HEK293 (cell line): ENCODE data around the gene ZNF438.

Experiments used
- BCL11A ChIP-seq: fragments of 450-650 bp; formaldehyde crosslinking; IDR thresholded peaks from 2 replicates; pipeline ENCODE4 v1.5.1; 2016; ENCODE audit warnings: low read depth, missing biosample characterization, missing genetic modification characterization
- GLI2 ChIP-seq: fragments of 450-650 bp; formaldehyde crosslinking; IDR thresholded peaks from 2 replicates; pipeline ENCODE4; 2017; ENCODE audit warnings: missing biosample characterization, missing genetic modification characterization, low read depth, borderline replicate concordance
- GLIS2 ChIP-seq: fragments of 450-650 bp; formaldehyde crosslinking; IDR thresholded peaks from 2 replicates; pipeline ENCODE4 v1.5.1; 2016; ENCODE audit warnings: missing biosample characterization, missing genetic modification characterization
- KLF10 ChIP-seq: fragments of 450-650 bp; IDR thresholded peaks from 2 replicates; pipeline ENCODE4 v1.5.1; 2018; ENCODE audit warnings: missing biosample characterization, mild to moderate bottlenecking, missing genetic modification characterization
- KLF16 ChIP-seq: fragments of 450-650 bp; formaldehyde crosslinking; IDR thresholded peaks from 2 replicates; pipeline ENCODE4 v1.5.1; 2017; ENCODE audit warnings: missing biosample characterization, missing genetic modification characterization
- KLF9 ChIP-seq: fragments of 450-650 bp; formaldehyde crosslinking; IDR thresholded peaks from 2 replicates; pipeline ENCODE4 v1.5.1; 2016; ENCODE audit warnings: missing biosample characterization, missing genetic modification characterization, low read depth
- SP7 ChIP-seq: fragments of 450-650 bp; formaldehyde crosslinking; IDR thresholded peaks from 2 replicates; pipeline ENCODE4 v1.5.1; 2016; ENCODE audit warnings: missing biosample characterization, missing genetic modification characterization
- TRIM28 ChIP-seq: IDR thresholded peaks from 2 replicates; pipeline ENCODE4 v1.6.1; 2011; ENCODE audit warnings: low read length, control low read depth, borderline replicate concordance
- WT1 ChIP-seq: fragments of 450-650 bp; formaldehyde crosslinking; IDR thresholded peaks from 2 replicates; pipeline ENCODE4 v1.5.1; 2016; ENCODE audit warnings: missing biosample characterization, missing genetic modification characterization
- ZBTB1 ChIP-seq: fragments of 450-650 bp; formaldehyde crosslinking; IDR thresholded peaks from 2 replicates; pipeline ENCODE4 v1.5.1; 2016; ENCODE audit warnings: missing biosample characterization, missing genetic modification characterization
- ZBTB48 ChIP-seq: fragments of 450-650 bp; formaldehyde crosslinking; IDR thresholded peaks from 2 replicates; pipeline ENCODE4 v1.5.1; 2016; ENCODE audit warnings: missing biosample characterization, missing genetic modification characterization
- ZNF175 ChIP-seq: fragments of 450-650 bp; formaldehyde crosslinking; IDR thresholded peaks from 2 replicates; pipeline ENCODE4 v1.5.1; 2016; ENCODE audit warnings: missing biosample characterization, missing genetic modification characterization
- ZNF19 ChIP-seq: fragments of 450-650 bp; formaldehyde crosslinking; IDR thresholded peaks from 2 replicates; pipeline ENCODE4; 2016; ENCODE audit warnings: missing biosample characterization, missing genetic modification characterization, low read depth
- ZNF24 ChIP-seq: fragments of 450-650 bp; formaldehyde crosslinking; IDR thresholded peaks from 2 replicates; pipeline ENCODE4 v1.5.1; 2016; ENCODE audit warnings: missing biosample characterization, missing genetic modification characterization
- ZNF274 ChIP-seq, 2 experiments: fragments of 200-500 bp in 1 of 2; fragments of 450-650 bp in 1 of 2; sonication (Bioruptor generic) in 1 of 2; formaldehyde crosslinking in 1 of 2; IDR thresholded peaks; 2 replicates each; pipeline versions ENCODE4 v1.5.1 to v1.6.1; 2014 to 2016; ENCODE audit warnings: borderline replicate concordance in 1 of 2, inconsistent platforms in 1 of 2, low read length in 1 of 2, missing biosample characterization in 1 of 2, missing genetic modification characterization in 1 of 2
- ZNF350 ChIP-seq: fragments of 450-650 bp; formaldehyde crosslinking; IDR thresholded peaks from 2 replicates; pipeline ENCODE4 v1.5.0; 2017; ENCODE audit warnings: missing biosample characterization, mild to moderate bottlenecking, missing genetic modification characterization
- ZNF37A ChIP-seq: fragments of 450-650 bp; IDR thresholded peaks from 2 replicates; pipeline ENCODE4 v1.5.1; 2018; ENCODE audit warnings: missing biosample characterization, missing genetic modification characterization
- ZNF391 ChIP-seq: fragments of 450-650 bp; formaldehyde crosslinking; IDR thresholded peaks from 2 replicates; pipeline ENCODE4 v1.5.1; 2016; ENCODE audit warnings: low read depth, missing biosample characterization, missing genetic modification characterization, borderline replicate concordance
- ZNF394 ChIP-seq: fragments of 450-650 bp; formaldehyde crosslinking; IDR thresholded peaks from 2 replicates; pipeline ENCODE4 v1.5.1; 2016; ENCODE audit warnings: missing biosample characterization, missing genetic modification characterization, mild to moderate bottlenecking, moderate library complexity, borderline replicate concordance
- ZNF514 ChIP-seq: fragments of 450-650 bp; formaldehyde crosslinking; IDR thresholded peaks from 2 replicates; pipeline ENCODE4 v1.5.1; 2016; ENCODE audit warnings: missing biosample characterization, missing genetic modification characterization
- ZNF530 ChIP-seq: fragments of 450-650 bp; formaldehyde crosslinking; IDR thresholded peaks from 2 replicates; pipeline ENCODE4 v1.5.1; 2016; ENCODE audit warnings: low read depth, missing biosample characterization, missing genetic modification characterization
- ZNF560 ChIP-seq: fragments of 450-650 bp; formaldehyde crosslinking; IDR thresholded peaks from 2 replicates; pipeline ENCODE4 v1.5.1; 2017; ENCODE audit warnings: missing biosample characterization, missing genetic modification characterization, borderline replicate concordance
- ZNF571 ChIP-seq: fragments of 450-650 bp; formaldehyde crosslinking; IDR thresholded peaks from 2 replicates; pipeline ENCODE4 v1.5.0; 2017; ENCODE audit warnings: missing biosample characterization, missing genetic modification characterization
- ZNF585B ChIP-seq: fragments of 450-650 bp; formaldehyde crosslinking; IDR thresholded peaks from 2 replicates; pipeline ENCODE4 v1.5.1; 2016; ENCODE audit warnings: missing biosample characterization, missing genetic modification characterization
- ZNF596 ChIP-seq: fragments of 450-650 bp; IDR thresholded peaks from 2 replicates; pipeline ENCODE4 v1.5.0; 2018; ENCODE audit warnings: missing biosample characterization, mild to moderate bottlenecking, missing genetic modification characterization, moderate library complexity
- ZNF629 ChIP-seq: fragments of 450-650 bp; formaldehyde crosslinking; IDR thresholded peaks from 2 replicates; pipeline ENCODE4 v1.5.1; 2017; ENCODE audit warnings: missing biosample characterization, missing genetic modification characterization
- ZNF792 ChIP-seq: fragments of 450-650 bp; formaldehyde crosslinking; IDR thresholded peaks from 2 replicates; pipeline ENCODE4 v1.5.1; 2016; ENCODE audit warnings: missing biosample characterization, missing genetic modification characterization
- TF ChIP-seq, protein P1 (sequence below): fragments of 450-650 bp; formaldehyde crosslinking; IDR thresholded peaks from 2 replicates; pipeline ENCODE4; 2016; ENCODE audit warnings: missing biosample characterization, missing genetic modification characterization
- TF ChIP-seq, protein P2 (sequence below): fragments of 450-650 bp; formaldehyde crosslinking; IDR thresholded peaks from 2 replicates; pipeline ENCODE4 v1.5.1; 2016; ENCODE audit warnings: missing biosample characterization, missing genetic modification characterization
- TF ChIP-seq, protein P3 (sequence below): fragments of 450-650 bp; formaldehyde crosslinking; IDR thresholded peaks from 2 replicates; pipeline ENCODE4 v1.5.1; 2016; ENCODE audit warnings: missing biosample characterization, missing genetic modification characterization
- TF ChIP-seq, protein P4 (sequence below): fragments of 450-650 bp; formaldehyde crosslinking; IDR thresholded peaks from 2 replicates; pipeline ENCODE4 v1.5.1; 2016; ENCODE audit warnings: missing biosample characterization, missing genetic modification characterization
- TF ChIP-seq, protein P5 (sequence below): fragments of 450-650 bp; formaldehyde crosslinking; IDR thresholded peaks from 2 replicates; pipeline ENCODE4 v1.5.1; 2016; ENCODE audit warnings: missing biosample characterization, missing genetic modification characterization

Gene ZNF438

DNA sequence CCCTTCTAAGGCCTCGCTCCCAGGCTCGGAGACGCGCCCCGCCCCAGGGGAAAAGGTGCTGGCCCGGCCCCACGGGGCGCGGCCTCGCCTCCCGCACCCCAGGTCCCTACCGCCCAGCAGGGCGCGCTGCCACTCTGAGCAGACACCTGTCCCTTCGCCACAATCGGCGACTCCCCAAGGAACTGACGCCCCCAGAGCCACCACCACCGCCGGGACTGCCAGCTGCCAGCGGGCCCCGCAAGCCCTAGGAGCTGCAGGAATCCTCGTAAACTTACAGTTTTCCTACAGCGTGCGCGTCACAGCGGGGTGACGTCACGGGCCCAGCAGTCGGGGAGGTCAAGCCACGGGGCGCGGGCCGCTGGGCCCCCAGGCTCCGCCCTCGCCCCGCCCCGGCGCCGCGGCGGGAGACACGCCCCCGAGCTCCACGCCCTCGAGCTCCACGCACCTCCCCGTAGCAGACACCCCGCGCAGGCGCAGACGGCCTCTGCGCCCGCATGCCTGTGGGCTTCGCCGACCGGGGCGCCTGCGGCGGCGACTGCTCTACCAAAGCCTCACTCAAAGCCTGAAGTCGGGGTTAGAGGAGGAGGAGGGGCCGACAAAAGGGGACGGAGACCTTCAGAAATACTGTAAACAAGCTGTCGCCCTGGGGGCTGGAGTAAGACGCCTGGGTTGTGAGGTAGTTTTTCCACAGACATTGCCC is at the start of gene ZNF438 (continued):
- TF ChIP-seq, protein P1, sequence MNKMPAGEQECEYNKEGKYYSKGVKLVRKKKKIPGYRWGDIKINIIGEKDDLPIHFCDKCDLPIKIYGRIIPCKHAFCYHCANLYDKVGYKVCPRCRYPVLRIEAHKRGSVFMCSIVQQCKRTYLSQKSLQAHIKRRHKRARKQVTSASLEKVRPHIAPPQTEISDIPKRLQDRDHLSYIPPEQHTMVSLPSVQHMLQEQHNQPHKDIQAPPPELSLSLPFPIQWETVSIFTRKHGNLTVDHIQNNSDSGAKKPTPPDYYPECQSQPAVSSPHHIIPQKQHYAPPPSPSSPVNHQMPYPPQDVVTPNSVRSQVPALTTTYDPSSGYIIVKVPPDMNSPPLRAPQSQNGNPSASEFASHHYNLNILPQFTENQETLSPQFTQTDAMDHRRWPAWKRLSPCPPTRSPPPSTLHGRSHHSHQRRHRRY: no peak
- TF ChIP-seq ZNF391 (tag by site-specific recombination) (0 out of 2 replicates have a peak, but pooled peaks have one; percentile 23), ZNF514 (no peak), ZNF19 (no peak), ZNF629 (tag by site-specific recombination) (peak; percentile 99), KLF10 (peak; percentile 96), GLIS2 (tag by site-specific recombination) (peak; percentile 96), KLF16 (tag by site-specific recombination) (peak; percentile 52; the same call in 1 of the 2 replicates), BCL11A (peak; percentile 70; the same call in 1 of the 2 replicates), ZNF571 (tag by site-specific recombination) (no peak), ZNF585B (tag by site-specific recombination) (no peak), ZNF175 (tag by site-specific recombination) (no peak), ZNF792 (tag by site-specific recombination) (no peak), ZNF394 (peak; percentile 30; the same call in 1 of the 2 replicates), ZBTB1 (peak; percentile 88), ZNF24 (tag by site-specific recombination) (peak; percentile 51; the same call in 1 of the 2 replicates), ZNF530 (no peak), GLI2 (tag by site-specific recombination) (no peak), ZNF350 (tag by site-specific recombination) (no peak), SP7 (tag by site-specific recombination) (peak; percentile 83), ZBTB48 (peak; percentile 91), ZNF37A (tag by site-specific recombination) (no peak), WT1 (tag by site-specific recombination) (peak; percentile 38; the same call in 1 of the 2 replicates), ZNF596 (tag by site-specific recombination) (0 out of 2 replicates have a peak, but pooled peaks have one; percentile 15), TRIM28 (0 out of 2 replicates have a peak, but pooled peaks have one; percentile 26), ZNF560 (tag by site-specific recombination) (no peak), ZNF274 (IDR thresholded peaks at IDR 0.05; ENCODE audit: low read length) (no peak), ZNF274 (tag by site-specific recombination; IDR thresholded peaks at IDR 0.05; ENCODE audit: borderline replicate concordance) (no peak), KLF9 (tag by site-specific recombination) (peak; percentile 57)
- TF ChIP-seq, protein P2, sequence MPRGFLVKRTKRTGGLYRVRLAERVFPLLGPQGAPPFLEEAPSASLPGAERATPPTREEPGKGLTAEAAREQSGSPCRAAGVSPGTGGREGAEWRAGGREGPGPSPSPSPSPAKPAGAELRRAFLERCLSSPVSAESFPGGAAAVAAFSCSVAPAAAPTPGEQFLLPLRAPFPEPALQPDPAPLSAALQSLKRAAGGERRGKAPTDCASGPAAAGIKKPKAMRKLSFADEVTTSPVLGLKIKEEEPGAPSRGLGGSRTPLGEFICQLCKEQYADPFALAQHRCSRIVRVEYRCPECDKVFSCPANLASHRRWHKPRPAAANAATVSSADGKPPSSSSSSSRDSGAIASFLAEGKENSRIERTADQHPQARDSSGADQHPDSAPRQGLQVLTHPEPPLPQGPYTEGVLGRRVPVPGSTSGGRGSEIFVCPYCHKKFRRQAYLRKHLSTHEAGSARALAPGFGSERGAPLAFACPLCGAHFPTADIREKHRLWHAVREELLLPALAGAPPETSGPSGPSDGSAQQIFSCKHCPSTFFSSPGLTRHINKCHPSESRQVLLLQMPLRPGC (tag by site-specific recombination): peak; percentile 80; the same call in 1 of the 2 replicates
- TF ChIP-seq, protein P3, sequence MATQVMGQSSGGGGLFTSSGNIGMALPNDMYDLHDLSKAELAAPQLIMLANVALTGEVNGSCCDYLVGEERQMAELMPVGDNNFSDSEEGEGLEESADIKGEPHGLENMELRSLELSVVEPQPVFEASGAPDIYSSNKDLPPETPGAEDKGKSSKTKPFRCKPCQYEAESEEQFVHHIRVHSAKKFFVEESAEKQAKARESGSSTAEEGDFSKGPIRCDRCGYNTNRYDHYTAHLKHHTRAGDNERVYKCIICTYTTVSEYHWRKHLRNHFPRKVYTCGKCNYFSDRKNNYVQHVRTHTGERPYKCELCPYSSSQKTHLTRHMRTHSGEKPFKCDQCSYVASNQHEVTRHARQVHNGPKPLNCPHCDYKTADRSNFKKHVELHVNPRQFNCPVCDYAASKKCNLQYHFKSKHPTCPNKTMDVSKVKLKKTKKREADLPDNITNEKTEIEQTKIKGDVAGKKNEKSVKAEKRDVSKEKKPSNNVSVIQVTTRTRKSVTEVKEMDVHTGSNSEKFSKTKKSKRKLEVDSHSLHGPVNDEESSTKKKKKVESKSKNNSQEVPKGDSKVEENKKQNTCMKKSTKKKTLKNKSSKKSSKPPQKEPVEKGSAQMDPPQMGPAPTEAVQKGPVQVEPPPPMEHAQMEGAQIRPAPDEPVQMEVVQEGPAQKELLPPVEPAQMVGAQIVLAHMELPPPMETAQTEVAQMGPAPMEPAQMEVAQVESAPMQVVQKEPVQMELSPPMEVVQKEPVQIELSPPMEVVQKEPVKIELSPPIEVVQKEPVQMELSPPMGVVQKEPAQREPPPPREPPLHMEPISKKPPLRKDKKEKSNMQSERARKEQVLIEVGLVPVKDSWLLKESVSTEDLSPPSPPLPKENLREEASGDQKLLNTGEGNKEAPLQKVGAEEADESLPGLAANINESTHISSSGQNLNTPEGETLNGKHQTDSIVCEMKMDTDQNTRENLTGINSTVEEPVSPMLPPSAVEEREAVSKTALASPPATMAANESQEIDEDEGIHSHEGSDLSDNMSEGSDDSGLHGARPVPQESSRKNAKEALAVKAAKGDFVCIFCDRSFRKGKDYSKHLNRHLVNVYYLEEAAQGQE (tag by site-specific recombination): no peak
- TF ChIP-seq, protein P4, sequence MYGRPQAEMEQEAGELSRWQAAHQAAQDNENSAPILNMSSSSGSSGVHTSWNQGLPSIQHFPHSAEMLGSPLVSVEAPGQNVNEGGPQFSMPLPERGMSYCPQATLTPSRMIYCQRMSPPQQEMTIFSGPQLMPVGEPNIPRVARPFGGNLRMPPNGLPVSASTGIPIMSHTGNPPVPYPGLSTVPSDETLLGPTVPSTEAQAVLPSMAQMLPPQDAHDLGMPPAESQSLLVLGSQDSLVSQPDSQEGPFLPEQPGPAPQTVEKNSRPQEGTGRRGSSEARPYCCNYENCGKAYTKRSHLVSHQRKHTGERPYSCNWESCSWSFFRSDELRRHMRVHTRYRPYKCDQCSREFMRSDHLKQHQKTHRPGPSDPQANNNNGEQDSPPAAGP (tag by site-specific recombination): peak; percentile 84
- TF ChIP-seq, protein P5, sequence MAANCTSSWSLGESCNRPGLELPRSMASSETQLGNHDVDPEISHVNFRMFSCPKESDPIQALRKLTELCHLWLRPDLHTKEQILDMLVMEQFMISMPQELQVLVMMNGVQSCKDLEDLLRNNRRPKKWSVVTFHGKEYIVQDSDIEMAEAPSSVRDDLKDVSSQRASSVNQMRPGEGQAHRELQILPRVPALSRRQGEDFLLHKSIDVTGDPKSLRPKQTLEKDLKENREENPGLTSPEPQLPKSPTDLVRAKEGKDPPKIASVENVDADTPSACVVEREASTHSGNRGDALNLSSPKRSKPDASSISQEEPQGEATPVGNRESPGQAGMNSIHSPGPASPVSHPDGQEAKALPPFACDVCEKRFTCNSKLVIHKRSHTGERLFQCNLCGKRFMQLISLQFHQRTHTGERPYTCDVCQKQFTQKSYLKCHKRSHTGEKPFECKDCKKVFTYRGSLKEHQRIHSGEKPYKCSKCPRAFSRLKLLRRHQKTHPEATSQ (tag by site-specific recombination): no peak; the same call in 1 of the 2 replicates
